Esophagus squamous epithelium (tissue), 5 donors: ENCODE measurements around the gene PEX11G. TPM values are rescaled to one million over a fixed set of nuclear protein-coding genes. Genes with fewer than 3 reads are reported as not detected.
"Not testable (repeated sequence)": the region's sequence is repeated elsewhere in the genome, so short reads cannot be mapped to it uniquely, and the experiment has no call there.

Experiments used
- DNase-seq: peaks from one replicate; lab custom pipeline; 2025; lab: John Stamatoyannopoulos, UW
- H3K27ac ChIP-seq, 4 donors: fragments of 200-600 bp; sonication (generic); one replicate each; pipeline ENCODE4 v1.5.1; 2016 to 2019; ENCODE audit warnings: mild to moderate bottlenecking in 1 of 4
- H3K27me3 ChIP-seq, 4 donors: fragments of 200-600 bp; sonication (generic); 1 replicate in 3 of 4; 2 replicates in 1 of 4; pipeline versions ENCODE4 v1.5.1 to v1.6.0; 2017 to 2021; ENCODE audit warnings: antibody characterized with exemption in 1 of 4
- H3K36me3 ChIP-seq, 3 donors: fragments of 200-600 bp; sonication (generic); one replicate each; pipeline ENCODE4 v1.5.1; 2016 to 2019
- H3K4me1 ChIP-seq, 3 donors: fragments of 200-600 bp; sonication (generic); one replicate each; pipeline ENCODE4 v1.5.1; 2017 to 2019
- H3K4me3 ChIP-seq, 4 donors: fragments of 200-600 bp; sonication (generic); 1 replicate in 3 of 4; 2 replicates in 1 of 4; pipeline ENCODE4 v1.5.1; 2016 to 2019; ENCODE audit warnings: mild to moderate bottlenecking in 2 of 4, moderate library complexity in 1 of 4
- H3K9me3 ChIP-seq, 3 donors: fragments of 200-600 bp; sonication (generic); one replicate each; pipeline ENCODE4 v1.5.1; 2016 to 2019
- POLR2A ChIP-seq, 4 donors: fragments of 450-650 bp; IDR thresholded peaks; one replicate each; pipeline ENCODE4 v1.6.1; 2017; ENCODE audit warnings: antibody characterized with exemption in 4 of 4, mild to moderate bottlenecking in 4 of 4, moderate library complexity in 3 of 4
- WGBS, 2 donors: methylation state at CpG; one replicate each; pipeline ENCODE4 v1.1.5; 2018; 5-methylcytosine and 5-hydroxymethylcytosine counted together
- intact Hi-C: fragments of 100-400 bp; cut with DNase I; formaldehyde crosslinking; loops from one replicate; pipeline ENCODE4 v1.15.0; 2022
- total RNA-seq, 4 donors: library from RNA; depleted of rRNA; stranded (reverse); fragments of >200 nt; gene quantifications; one replicate each; pipeline ENCODE4 v1.1.0, GENCODE V29; 2016
- TF ChIP-seq, protein P1 (sequence below), 6 experiments: fragments of 450-650 bp in 4 of 6; fragments of 200-600 bp in 2 of 6; sonication (generic) in 2 of 6; IDR thresholded peaks; one replicate each; pipeline ENCODE4 v1.5.1; 2016 to 2019; ENCODE audit warnings: antibody characterized with exemption in 6 of 6, mild to moderate bottlenecking in 4 of 6, moderate library complexity in 4 of 6
- donor health status: DM: yes; HTN: yes; CAD: no.

PEX11G gene
- total RNA-seq, 4 donors from 2014 or later: 1.1 to 6.7 (median 4.1) TPM

DNA sequence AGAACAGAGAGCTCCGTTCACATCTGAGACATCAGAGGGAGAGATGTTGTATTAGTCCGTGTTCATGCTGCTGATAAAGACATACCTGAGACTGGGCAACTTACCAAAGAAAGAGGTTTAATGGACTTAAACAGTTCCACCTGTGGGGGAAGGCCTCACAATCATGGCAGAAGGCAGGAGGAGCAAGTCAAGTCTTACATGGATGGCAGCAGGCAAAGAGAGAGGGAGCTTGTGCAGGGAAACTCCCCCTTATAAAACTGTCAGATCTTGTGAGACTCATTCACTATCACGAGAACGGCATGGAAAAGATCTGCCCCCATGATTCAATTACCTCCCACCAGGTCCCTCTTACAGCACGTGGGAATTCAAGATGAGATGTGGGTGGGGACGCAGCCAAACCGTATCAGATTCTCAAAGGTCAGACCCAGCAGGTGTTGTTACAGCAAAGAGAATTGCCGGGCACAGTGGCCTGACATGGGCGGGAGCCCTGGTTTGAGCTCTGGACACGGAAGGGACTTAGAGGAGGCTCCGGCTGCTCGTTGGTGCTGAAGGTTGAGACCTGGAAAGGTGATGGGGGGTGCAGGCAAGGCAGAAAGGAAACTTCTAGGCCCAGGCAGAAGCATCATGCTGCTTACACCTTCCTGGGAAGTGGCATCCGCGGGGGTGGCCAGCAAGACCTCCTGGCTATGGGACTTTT, 33.1 kb downstream of the PEX11G start:
- intact Hi-C loops: no loop called here
- Histone ChIP-seq H3K36me3 (peaks cover 30 to 99% (median 39%) of the 10 kb centered on the region in 3 donors), H3K27me3 (no peaks in the 10 kb centered on the region), H3K27ac (no peak overlapping the region), H3K4me1 (no peaks in the 10 kb centered on the region), H3K9me3 (no peaks in the 10 kb centered on the region), H3K4me3 (no peak overlapping the region)
- 95 to 96% methylated on average over 11 to 14 of the region's 14 CpGs for WGBS, 2 donors
- DNase-seq: no peak
- TF ChIP-seq POLR2A (IDR thresholded peaks at IDR 0.05): no peak
- TF ChIP-seq, protein P1, sequence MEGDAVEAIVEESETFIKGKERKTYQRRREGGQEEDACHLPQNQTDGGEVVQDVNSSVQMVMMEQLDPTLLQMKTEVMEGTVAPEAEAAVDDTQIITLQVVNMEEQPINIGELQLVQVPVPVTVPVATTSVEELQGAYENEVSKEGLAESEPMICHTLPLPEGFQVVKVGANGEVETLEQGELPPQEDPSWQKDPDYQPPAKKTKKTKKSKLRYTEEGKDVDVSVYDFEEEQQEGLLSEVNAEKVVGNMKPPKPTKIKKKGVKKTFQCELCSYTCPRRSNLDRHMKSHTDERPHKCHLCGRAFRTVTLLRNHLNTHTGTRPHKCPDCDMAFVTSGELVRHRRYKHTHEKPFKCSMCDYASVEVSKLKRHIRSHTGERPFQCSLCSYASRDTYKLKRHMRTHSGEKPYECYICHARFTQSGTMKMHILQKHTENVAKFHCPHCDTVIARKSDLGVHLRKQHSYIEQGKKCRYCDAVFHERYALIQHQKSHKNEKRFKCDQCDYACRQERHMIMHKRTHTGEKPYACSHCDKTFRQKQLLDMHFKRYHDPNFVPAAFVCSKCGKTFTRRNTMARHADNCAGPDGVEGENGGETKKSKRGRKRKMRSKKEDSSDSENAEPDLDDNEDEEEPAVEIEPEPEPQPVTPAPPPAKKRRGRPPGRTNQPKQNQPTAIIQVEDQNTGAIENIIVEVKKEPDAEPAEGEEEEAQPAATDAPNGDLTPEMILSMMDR (IDR thresholded peaks at IDR 0.05): no peak

DNA sequence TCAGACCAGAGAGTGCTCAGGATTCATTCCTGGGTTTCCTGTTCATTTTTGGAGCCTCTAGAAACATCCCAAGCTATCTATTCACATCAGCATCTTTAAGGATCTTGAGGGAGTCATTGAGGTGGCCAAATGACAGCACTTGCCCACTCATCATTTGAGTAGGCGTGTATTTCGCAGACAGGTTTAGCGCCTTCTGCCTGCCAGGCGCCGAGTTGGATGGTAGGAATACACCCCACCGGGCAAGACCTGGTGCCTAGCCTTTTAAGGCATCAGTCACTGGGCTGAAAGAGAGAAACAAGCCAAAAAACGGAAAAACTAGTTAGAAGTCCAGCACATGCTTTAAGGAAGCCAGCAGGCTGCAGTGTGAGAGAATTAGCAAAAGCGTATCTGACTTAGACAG, 33.8 kb downstream of the PEX11G start:
- intact Hi-C loops: no loop called here
- H3K36me3 ChIP-seq: peaks cover 26 to 98% (median 39%) of the 10 kb centered on the region in 3 donors
- no peak overlapping the region for H3K4me3 ChIP-seq
- no peaks in the 10 kb centered on the region for H3K9me3 ChIP-seq
- WGBS, 2 donors: 96 to 97% methylated on average over 6 to 8 of the region's 8 CpGs
- no peak for TF ChIP-seq POLR2A (IDR thresholded peaks at IDR 0.05)
- TF ChIP-seq, protein P1 (IDR thresholded peaks at IDR 0.05): no peak
- no peaks in the 10 kb centered on the region for H3K4me1 ChIP-seq
- no peaks in the 10 kb centered on the region for H3K27me3 ChIP-seq
- H3K27ac ChIP-seq: no peak overlapping the region
- no peak for DNase-seq

DNA sequence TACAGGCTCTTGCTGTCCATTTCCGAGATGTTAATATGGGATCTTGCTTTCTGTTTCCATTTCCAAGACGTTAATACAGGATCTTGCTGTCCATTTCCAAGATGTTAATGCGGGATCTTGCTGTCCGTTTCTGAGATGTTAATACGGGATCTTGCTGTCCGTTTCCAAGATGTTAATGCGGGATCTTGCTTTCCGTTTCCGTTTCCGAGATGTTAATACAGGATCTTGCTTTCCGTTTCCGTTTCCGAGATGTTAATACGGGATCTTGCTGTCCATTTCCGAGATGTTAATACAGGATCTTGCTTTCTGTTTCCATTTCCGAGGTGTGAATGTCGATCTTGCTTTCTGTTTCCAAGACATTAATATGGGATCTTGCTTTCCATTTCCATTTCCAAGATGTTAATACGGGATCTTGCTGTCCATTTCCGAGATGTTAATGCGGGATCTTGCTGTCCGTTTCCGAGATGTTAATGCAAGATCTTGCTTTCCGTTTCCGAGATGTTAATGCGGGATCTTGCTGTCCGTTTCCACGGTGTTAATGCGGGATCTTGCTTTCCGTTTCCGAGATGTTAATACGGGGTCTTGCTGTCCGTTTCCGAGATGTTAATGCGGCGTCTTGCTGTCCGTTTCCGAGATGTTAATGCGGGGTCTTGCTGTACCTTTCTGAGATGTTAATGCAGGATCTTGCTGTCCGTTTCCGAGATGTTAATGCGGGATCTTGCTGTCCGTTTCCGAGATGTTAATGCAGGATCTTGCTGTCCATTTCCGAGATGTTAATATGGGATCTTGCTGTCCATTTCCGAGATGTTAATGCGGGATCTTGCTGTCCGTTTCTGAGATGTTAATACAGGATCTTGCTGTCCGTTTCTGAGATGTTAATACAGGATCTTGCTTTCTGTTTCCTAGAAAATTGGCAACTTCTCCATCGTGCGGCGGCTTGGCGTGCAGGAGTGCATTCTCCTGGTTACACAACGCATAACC, 38.3 kb downstream of the PEX11G start:
- no peak overlapping the region for H3K27ac ChIP-seq
- no peaks in the 10 kb centered on the region for H3K4me1 ChIP-seq
- TF ChIP-seq POLR2A (IDR thresholded peaks at IDR 0.05): no peak
- TF ChIP-seq, protein P1 (IDR thresholded peaks at IDR 0.05): no peak
- no peaks in the 10 kb centered on the region for H3K27me3 ChIP-seq
- no peak overlapping the region for H3K4me3 ChIP-seq
- WGBS, 2 donors: 74% methylated on average over 49 to 53 of the region's 53 CpGs
- DNase-seq: no peak
- intact Hi-C loops: no loop called here
- H3K9me3 ChIP-seq: no peaks in the 10 kb centered on the region
- H3K36me3 ChIP-seq: peaks cover 20 to 98% (median 32%) of the 10 kb centered on the region in 3 donors

DNA sequence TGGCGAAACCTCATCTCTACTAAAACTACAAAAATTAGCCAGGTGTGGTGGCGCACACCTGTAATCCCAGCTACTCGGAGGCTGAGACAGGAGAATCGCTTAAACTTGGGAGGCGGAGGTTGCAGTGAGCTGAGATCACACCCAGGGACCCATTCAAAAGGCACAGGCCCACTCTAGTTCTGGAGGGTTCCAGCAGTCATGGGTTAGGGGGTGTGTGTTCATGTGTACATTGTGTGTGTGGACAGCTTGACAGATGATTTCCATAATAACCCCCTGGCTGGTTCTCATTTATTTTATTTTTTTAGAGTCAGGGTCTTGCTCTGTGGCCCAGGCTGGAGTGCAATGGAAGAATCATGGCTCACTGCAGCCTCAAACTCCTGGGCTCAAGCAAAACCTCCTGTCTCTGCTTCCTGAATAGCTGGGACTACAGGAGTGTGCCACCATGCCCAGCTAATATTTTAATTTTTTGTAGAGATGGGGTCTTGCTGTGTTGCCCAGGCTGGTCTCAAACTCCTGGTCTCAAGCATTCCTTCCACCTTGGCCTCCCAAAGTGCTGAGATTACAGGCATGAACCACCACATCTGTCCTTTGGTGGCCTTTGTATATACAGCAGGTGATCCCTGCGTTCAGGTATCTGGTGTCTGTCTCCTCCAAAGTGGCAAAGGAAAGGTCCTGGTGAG, 39.3 kb downstream of the PEX11G start:
- intact Hi-C loops, H3K4me1 ChIP-seq, H3K9me3 ChIP-seq, H3K27me3 ChIP-seq, H3K4me3 ChIP-seq, DNase-seq, H3K27ac ChIP-seq: not testable (repeated sequence)
- 97 to 98% methylated on average over 6 of the region's 6 CpGs for WGBS, 2 donors
- H3K36me3 ChIP-seq: peaks cover 20 to 98% (median 39%) of the 10 kb centered on the region in 3 donors

DNA sequence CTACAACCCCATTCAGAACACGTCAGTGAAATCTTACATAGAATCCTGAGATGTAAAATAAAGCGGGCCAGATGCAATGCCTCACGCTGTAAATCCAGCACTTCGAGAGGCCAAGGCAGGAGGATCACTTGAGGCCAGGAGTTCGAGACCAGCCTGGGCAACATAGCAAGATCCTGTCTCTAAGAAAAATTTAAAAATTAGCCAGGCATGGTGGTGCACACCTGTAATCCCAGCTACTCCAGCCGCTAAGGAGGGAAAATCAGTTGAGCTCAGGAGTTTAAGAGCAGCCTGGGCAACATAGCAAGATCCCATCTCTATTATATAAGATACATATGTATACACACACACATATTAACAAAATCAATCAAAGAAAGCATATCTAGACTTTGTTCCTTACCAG, 41.2 kb downstream of the PEX11G start:
- no peak overlapping the region for H3K4me3 ChIP-seq
- WGBS, 2 donors: 93 to 95% methylated on average over 6 of the region's 6 CpGs
- no peaks in the 10 kb centered on the region for H3K4me1 ChIP-seq
- H3K36me3 ChIP-seq: peaks cover 21 to 98% (median 40%) of the 10 kb centered on the region in 3 donors
- no peak for DNase-seq
- TF ChIP-seq, protein P1 (IDR thresholded peaks at IDR 0.05): no peak
- no peak for TF ChIP-seq POLR2A (IDR thresholded peaks at IDR 0.05)
- no peaks in the 10 kb centered on the region for H3K27me3 ChIP-seq
- no peaks in the 10 kb centered on the region for H3K9me3 ChIP-seq
- intact Hi-C loops: no loop called here
- no peak overlapping the region for H3K27ac ChIP-seq
